Measurements from ENCODE around the gene EIF2AK3.

Gene EIF2AK3

DNA sequence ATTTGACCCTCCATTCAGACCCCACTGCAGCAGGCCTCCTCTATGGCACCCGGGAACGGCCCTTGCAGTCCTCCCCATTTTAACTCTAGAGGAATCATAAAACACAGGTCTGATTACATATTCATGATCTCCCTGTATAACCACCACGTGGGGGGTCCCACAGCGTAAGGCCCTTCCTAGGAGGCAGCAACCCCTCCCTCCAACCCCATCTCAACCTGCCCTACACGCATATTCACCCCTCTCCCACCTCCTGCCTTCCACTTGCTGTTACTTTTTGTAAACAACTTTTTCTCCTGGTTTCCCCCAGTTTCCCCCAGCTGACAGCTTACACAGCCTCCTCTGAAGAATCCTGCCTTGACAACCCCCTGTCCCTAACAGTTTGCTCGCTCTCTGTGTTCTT lies 89.6 kb downstream of the EIF2AK3 start:
- DNase-seq = no peak

DNA sequence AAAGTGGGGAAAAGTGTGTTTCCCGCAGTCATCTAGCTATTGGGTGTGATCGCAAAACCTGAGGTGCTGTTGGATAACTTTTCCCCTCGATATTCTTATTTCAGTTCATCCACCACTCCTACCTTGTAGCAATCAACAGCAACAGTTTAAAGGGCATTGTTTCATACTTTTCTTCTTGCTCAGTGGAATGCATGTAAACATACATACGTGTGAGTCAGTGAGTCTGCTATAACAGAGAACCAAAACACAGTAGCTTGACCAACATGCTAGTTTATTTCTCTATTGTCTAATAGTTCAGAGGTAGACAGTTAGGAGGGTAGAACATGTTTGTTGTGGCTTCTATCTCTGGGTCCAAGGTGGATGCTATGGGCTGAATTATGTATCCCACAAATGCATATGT lies 97.2 kb downstream of the EIF2AK3 start:
- DNase-seq = no peak

DNA sequence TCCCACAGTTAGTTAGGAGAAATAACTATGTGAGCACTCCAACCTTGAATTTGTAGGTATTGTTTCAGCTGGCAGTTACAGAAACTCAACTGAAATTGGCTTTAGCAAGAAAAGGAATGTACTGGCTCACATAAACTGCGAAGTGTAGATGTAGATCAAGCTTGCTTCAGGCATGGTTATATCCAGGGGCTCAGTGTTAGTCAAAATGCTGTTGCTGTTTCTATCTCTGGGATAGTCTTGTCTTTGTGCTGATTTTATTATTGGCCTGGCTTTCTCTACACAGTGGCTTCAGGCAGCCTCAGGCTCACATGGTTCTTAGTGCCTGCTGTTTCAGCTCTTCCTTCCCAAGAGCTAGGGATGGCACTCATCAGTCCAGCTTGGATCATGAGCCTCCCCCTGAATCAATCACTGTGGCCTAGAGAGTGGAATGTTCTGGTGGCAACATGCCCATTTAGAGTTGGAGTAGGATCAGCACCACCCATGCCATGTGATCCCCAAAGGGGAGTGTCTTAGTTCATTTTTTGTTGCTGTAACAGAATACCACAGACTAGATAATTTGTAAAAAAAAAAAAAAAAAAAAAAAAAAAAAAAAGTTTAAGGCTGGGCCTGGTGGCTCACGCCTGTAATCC lies 105.7 kb downstream of the EIF2AK3 start:
- DNase-seq = no peak

DNA sequence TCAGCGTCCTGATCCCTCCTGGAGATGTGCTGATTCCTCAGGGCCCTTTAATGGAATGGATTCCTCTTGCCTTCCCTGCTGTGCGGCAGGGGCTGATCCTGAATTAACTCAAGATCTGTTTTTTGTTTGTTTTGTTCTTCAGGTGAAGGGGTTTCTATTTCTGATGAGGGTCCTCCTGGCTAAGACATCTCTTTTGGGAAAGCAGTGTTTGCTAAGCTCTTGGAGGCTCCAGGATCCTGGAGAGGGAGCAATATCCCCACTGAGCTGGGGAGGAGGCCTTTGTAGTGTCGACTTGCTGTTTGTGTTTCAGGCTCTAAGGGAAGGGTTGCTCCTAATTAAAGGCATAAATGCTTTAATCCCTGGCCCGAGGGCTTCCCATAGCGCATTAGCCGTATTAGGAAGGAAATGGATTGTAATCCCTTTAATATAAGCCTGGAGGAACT lies 109.5 kb downstream of the EIF2AK3 start:
- DNase-seq = no peak
